Upper lobe of left lung (tissue), 6 donors: ENCODE measurements around the gene RADX. TPM values are rescaled to one million over a fixed set of nuclear protein-coding genes. Genes with fewer than 3 reads are reported as not detected.

Experiments used
- ATAC-seq, 2 donors: fragments of 200-7000 bp; cut with Tn5 transposase; one replicate each; pipeline ENCODE4 v1.9.1; 2022; ENCODE audit warnings: mild to moderate bottlenecking in 2 of 2, moderate library complexity in 2 of 2; ENCODE audit not compliant: low FRiP score in 2 of 2
- DNase-seq, 2 donors: peaks; one replicate each; pipeline ENCODE4 v3.0.0-alpha.2; 2019 to 2020
- H3K27ac ChIP-seq, 4 donors: fragments of 200-600 bp; sonication (generic); one replicate each; pipeline ENCODE4 v1.5.1; 2016 to 2019
- H3K27me3 ChIP-seq, 4 donors: fragments of 200-600 bp; sonication (generic); one replicate each; pipeline ENCODE4 v1.5.1; 2017 to 2019
- H3K36me3 ChIP-seq, 4 donors: fragments of 200-600 bp; sonication (generic); one replicate each; pipeline ENCODE4 v1.5.1; 2016 to 2019
- H3K4me1 ChIP-seq, 4 donors: fragments of 200-600 bp; sonication (generic); one replicate each; pipeline ENCODE4 v1.5.1; 2018 to 2019
- H3K4me3 ChIP-seq, 4 donors: fragments of 200-600 bp; sonication (generic); one replicate each; pipeline ENCODE4 v1.5.1; 2017 to 2019; ENCODE audit warnings: mild to moderate bottlenecking in 2 of 4, moderate library complexity in 1 of 4
- H3K9me3 ChIP-seq, 4 donors: fragments of 200-600 bp; sonication (generic); one replicate each; pipeline ENCODE4 v1.5.1; 2018 to 2019
- CTCF ChIP-seq, 6 experiments: fragments of 450-650 bp in 4 of 6; fragments of 200-600 bp in 2 of 6; sonication (generic) in 2 of 6; IDR thresholded peaks; one replicate each; pipeline ENCODE4 v1.5.1; 2016 to 2019; ENCODE audit warnings: antibody characterized with exemption in 6 of 6
- EP300 ChIP-seq, 4 donors: sonication (generic); formaldehyde crosslinking; IDR thresholded peaks; one replicate each; pipeline ENCODE4 v1.5.1; 2017; ENCODE audit warnings: antibody characterized with exemption in 4 of 4, control low read depth in 2 of 4
- POLR2A ChIP-seq, 4 donors: fragments of 450-650 bp; IDR thresholded peaks; one replicate each; pipeline ENCODE4 v1.5.1; 2016 to 2017; ENCODE audit warnings: antibody characterized with exemption in 4 of 4, mild to moderate bottlenecking in 2 of 4
- POLR2AphosphoS5 ChIP-seq, 2 donors: sonication (generic); formaldehyde crosslinking; IDR thresholded peaks; one replicate each; pipeline ENCODE4 v1.5.1; 2017; ENCODE audit warnings: antibody characterized with exemption in 2 of 2
- WGBS, 2 donors: methylation state at CpG; one replicate each; pipeline ENCODE4 v1.1.5; 2017 to 2018; 5-methylcytosine and 5-hydroxymethylcytosine counted together
- total RNA-seq, 6 donors: library from RNA; depleted of rRNA in 4 of 6; stranded (reverse); fragments of >200 nt in 4 of 6; gene quantifications; one replicate each; pipeline versions ENCODE4 v1.1.0 to v1.2.1, GENCODE V29; 2016 to 2021
- donor health status: DM: no; HTN: no; CAD: no; lungs with moderate emphysema.
- donor health status: DM: no; HTN: yes; CAD: no; lungs with severe emphysema.

Gene RADX
- total RNA-seq, 6 donors from 2014 or later: 1.9 to 21.9 (median 7.5) TPM

DNA sequence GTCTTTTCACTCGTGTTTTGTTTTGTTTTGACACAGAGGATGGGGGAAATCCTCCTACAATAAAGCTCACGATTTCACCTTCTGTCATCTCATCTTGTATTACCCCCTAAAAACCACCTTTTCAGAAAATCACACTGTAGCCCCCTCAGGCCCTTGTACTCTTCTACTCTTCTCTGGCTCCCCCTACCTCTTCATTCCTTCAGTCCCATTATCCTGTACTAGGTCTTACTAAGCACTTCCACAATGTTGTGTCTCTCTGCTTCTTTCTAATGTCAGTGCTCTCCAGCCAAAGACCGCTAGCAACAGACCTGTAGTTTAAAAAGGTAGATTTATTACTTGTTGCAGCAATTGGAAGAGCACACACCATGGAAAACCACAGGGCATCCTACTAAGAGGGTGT is 84.7 kb downstream of the RADX start:
- H3K36me3 ChIP-seq: no peaks in the 10 kb centered on the region
- no peak for TF ChIP-seq POLR2AphosphoS5 (IDR thresholded peaks at IDR 0.05)
- no peak for TF ChIP-seq POLR2A (IDR thresholded peaks at IDR 0.05)
- no peak for TF ChIP-seq EP300 (IDR thresholded peaks at IDR 0.05)
- TF ChIP-seq CTCF (IDR thresholded peaks at IDR 0.05): no peak
- no peaks in the 10 kb centered on the region for H3K9me3 ChIP-seq
- ATAC-seq: no peak
- DNase-seq: no peak
- no peaks in the 10 kb centered on the region for H3K4me1 ChIP-seq
- no peaks in the 10 kb centered on the region for H3K27me3 ChIP-seq
- WGBS, 2 donors: 37 to 56% methylated on average over 3 of the region's 3 CpGs
- no peak overlapping the region for H3K4me3 ChIP-seq
- H3K27ac ChIP-seq: no peak overlapping the region

GRCh38 chrX:106698693-106699092 is 86.9 kb downstream of the RADX start:
- Histone ChIP-seq H3K4me1 (no peaks in the 10 kb centered on the region), H3K27ac (no peak overlapping the region), H3K36me3 (no peaks in the 10 kb centered on the region), H3K4me3 (no peak overlapping the region), H3K9me3 (no peaks in the 10 kb centered on the region), H3K27me3 (no peaks in the 10 kb centered on the region)
- TF ChIP-seq POLR2A (IDR thresholded peaks at IDR 0.05): no peak
- no peak for TF ChIP-seq POLR2AphosphoS5 (IDR thresholded peaks at IDR 0.05)
- no peak for TF ChIP-seq EP300 (IDR thresholded peaks at IDR 0.05)
- TF ChIP-seq CTCF (IDR thresholded peaks at IDR 0.05): no peak
- 63 to 73% methylated on average over 3 of the region's 3 CpGs for WGBS, 2 donors
- ATAC-seq (no peak), DNase-seq (no peak)

DNA sequence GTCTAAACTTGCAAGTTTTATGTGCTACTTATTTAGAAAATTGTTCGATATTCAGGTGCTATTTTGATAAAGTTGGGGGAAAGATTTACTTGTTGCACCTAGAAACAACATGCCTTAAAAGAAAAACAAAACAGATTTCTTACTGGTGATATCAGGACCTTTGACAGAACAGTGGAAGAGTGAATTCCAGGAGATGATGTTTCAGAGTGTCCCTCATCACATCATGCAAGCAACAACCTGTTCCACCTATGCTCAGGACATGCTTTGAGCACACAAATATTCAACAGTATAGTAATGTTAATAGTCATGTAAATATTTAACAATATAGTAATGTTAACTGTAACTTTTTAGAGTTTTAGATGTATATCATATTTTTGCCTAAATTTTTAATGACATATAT is 90.9 kb downstream of the RADX start:
- WGBS, 2 donors: 52 to 64% methylated on average over 1 of the region's 1 CpG
- no peak overlapping the region for H3K4me3 ChIP-seq
- DNase-seq: no peak
- H3K4me1 ChIP-seq: no peaks in the 10 kb centered on the region
- H3K9me3 ChIP-seq: no peaks in the 10 kb centered on the region
- no peak overlapping the region for H3K27ac ChIP-seq
- TF ChIP-seq EP300 (IDR thresholded peaks at IDR 0.05) (no peak), POLR2A (IDR thresholded peaks at IDR 0.05) (no peak), POLR2AphosphoS5 (IDR thresholded peaks at IDR 0.05) (no peak), CTCF (IDR thresholded peaks at IDR 0.05) (no peak)
- no peak for ATAC-seq
- no peaks in the 10 kb centered on the region for H3K27me3 ChIP-seq
- H3K36me3 ChIP-seq: no peaks in the 10 kb centered on the region

DNA sequence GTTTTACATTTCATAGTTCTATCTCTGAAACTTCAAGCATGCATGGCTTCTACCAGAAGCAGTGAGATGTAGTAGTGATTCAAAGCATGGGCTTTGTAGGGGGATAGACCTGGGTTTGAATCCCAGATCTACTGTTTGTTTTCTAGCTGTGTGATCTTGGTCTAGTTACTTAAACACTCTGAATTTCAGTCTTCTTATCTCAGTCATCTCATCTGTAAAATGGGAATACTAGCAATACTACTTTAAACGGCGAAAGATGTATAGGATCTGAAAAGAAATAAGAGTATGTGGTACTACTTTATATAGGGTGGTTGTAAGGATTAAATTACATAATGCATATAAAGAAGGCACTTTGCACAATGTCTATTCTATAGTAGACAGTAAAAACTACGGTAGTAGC is 94.7 kb downstream of the RADX start:
- Histone ChIP-seq H3K27me3 (no peaks in the 10 kb centered on the region), H3K9me3 (no peaks in the 10 kb centered on the region), H3K27ac (no peak overlapping the region), H3K36me3 (no peaks in the 10 kb centered on the region), H3K4me3 (no peak overlapping the region), H3K4me1 (no peaks in the 10 kb centered on the region)
- no peak for ATAC-seq
- 95% methylated on average over 3 of the region's 3 CpGs for whole genome bisulfite sequencing, 2 donors
- DNase-seq: no peak
- TF ChIP-seq CTCF (IDR thresholded peaks at IDR 0.05) (no peak), EP300 (IDR thresholded peaks at IDR 0.05) (no peak)

DNA sequence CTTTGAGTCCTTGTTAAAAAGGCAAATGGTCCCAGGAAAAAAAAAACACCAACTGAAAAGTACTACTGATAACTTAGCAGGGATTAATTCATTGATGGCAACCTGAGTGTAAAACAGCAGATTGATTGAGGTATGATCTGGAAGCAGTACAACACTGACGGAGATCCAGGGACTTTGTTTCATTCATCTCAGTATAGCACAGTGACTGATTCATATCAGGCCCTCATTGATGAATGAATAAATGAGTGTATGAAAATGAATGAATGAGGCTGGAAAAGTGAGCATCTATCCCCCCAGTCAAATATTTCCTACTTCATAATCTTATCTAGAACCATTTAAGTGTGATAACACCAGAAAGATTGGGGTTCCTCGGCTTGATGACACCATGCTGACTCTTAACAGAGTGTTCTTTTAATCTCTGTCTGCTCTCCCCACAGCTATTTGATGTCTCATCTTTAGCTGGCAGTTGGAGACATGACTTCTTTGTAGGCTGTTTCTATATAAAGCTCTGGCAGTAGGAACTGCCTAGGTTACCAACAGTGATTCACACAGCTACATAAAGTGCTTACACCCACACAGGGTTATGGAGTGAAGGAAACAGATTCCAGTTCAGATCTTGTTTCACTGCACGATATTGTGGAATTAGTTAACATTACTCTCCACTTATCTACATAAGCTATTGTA is 96.1 kb downstream of the RADX start:
- DNase-seq (no peak), ATAC-seq (no peak)
- Histone ChIP-seq H3K36me3 (no peaks in the 10 kb centered on the region), H3K27ac (no peak overlapping the region), H3K27me3 (no peaks in the 10 kb centered on the region), H3K4me1 (no peaks in the 10 kb centered on the region), H3K4me3 (no peak overlapping the region), H3K9me3 (no peaks in the 10 kb centered on the region)
- 59 to 71% methylated on average over 3 of the region's 3 CpGs for WGBS, 2 donors
- no peak for TF ChIP-seq EP300 (IDR thresholded peaks at IDR 0.05)
- TF ChIP-seq CTCF (IDR thresholded peaks at IDR 0.05): no peak
- TF ChIP-seq POLR2AphosphoS5 (IDR thresholded peaks at IDR 0.05): no peak
- TF ChIP-seq POLR2A (IDR thresholded peaks at IDR 0.05): no peak
